SK-N-SH (cell line): Measurements from ENCODE around the gene SMCO2. TPM values are rescaled to one million over a fixed set of nuclear protein-coding genes. Genes with fewer than 3 reads are reported as not detected.

Experiments
- CTCF ChIA-PET: fragments of 300-600, 350-600 bp; formaldehyde crosslinking; extraction: SDS; loops from one replicate; lab custom pipeline; 2021; lab: Yijun Ruan, JAX
- POLR2A ChIA-PET: fragments of 350-600 bp; sonication (Branson Sonifier 250); formaldehyde crosslinking; extraction: SDS; loops from one replicate; lab custom pipeline; 2020; ENCODE audit warnings: antibody characterized with exemption, inconsistent platforms; lab: Yijun Ruan, JAX
- DNase-seq: peaks from one replicate; pipeline ENCODE4 v3.0.0; 2012
- H2AFZ ChIP-seq: fragments of 200-600 bp; sonication (generic); 2 replicates; pipeline ENCODE4 v1.8.1; 2016; ENCODE audit warnings: antibody characterized with exemption, mild to moderate bottlenecking, low read depth
- H3F3A ChIP-seq: fragments of 200-600 bp; sonication (generic); replicated peaks from 2 replicates; pipeline ENCODE3; 2016; ENCODE audit warnings: antibody characterized with exemption, mild to moderate bottlenecking; ENCODE audit not compliant: insufficient read depth
- H3K27ac ChIP-seq, 2 experiments: fragments of 200-500 bp in 1 of 2; fragments of 200-600 bp in 1 of 2; sonication (Bioruptor generic) in 1 of 2; sonication (generic), shearing (Covaris generic) in 1 of 2; 2 replicates each; pipeline versions ENCODE4 v1.5.1 to v1.6.1; 2014 to 2016; ENCODE audit warnings: low read depth in 2 of 2, inconsistent platforms in 1 of 2, low read length in 1 of 2, mild to moderate bottlenecking in 1 of 2, mixed read lengths in 1 of 2
- H3K27me3 ChIP-seq: fragments of 200-600 bp; sonication (generic), shearing (Covaris generic); 2 replicates; pipeline ENCODE4 v1.6.1; 2016; ENCODE audit warnings: mixed run types; ENCODE audit not compliant: insufficient read depth
- H3K36me3 ChIP-seq, 2 experiments: fragments of 200-500 bp in 1 of 2; fragments of 200-600 bp in 1 of 2; sonication (Bioruptor generic) in 1 of 2; sonication (generic) in 1 of 2; replicated peaks in 1 of 2; 2 replicates each; pipeline versions ENCODE3 to v1.5.1; 2014 to 2016; ENCODE audit warnings: low read length in 1 of 2, mild to moderate bottlenecking in 1 of 2; ENCODE audit not compliant: insufficient read depth in 2 of 2, control insufficient read depth in 1 of 2
- H3K4me1 ChIP-seq, 2 experiments: fragments of 200-500 bp in 1 of 2; fragments of 200-600 bp in 1 of 2; sonication (Bioruptor generic) in 1 of 2; sonication (generic), shearing (Covaris generic) in 1 of 2; 2 replicates each; pipeline versions ENCODE4 v1.5.1 to v1.6.1; 2014 to 2016; ENCODE audit warnings: low read depth in 1 of 2, low read length in 1 of 2, mixed run types in 1 of 2; ENCODE audit not compliant: insufficient read depth in 2 of 2, control insufficient read depth in 1 of 2
- H3K4me2 ChIP-seq: fragments of 200-600 bp; sonication (generic), shearing (Covaris generic); 2 replicates; pipeline ENCODE4 v1.6.1; 2017; ENCODE audit warnings: mixed run types
- H3K4me3 ChIP-seq, 2 experiments: fragments of 200-500 bp in 1 of 2; fragments of 200-600 bp in 1 of 2; sonication (Bioruptor generic) in 1 of 2; sonication (generic), shearing (Covaris generic) in 1 of 2; 2 replicates each; pipeline versions ENCODE4 v1.5.1 to v1.8.1; 2014 to 2016; ENCODE audit warnings: low read depth in 2 of 2, inconsistent platforms in 1 of 2, low read length in 1 of 2, mild to moderate bottlenecking in 1 of 2, mixed read lengths in 1 of 2, moderate library complexity in 1 of 2
- H3K79me2 ChIP-seq: fragments of 200-600 bp; sonication (generic); 2 replicates; pipeline ENCODE4 v1.8.1; 2017; ENCODE audit warnings: mild to moderate bottlenecking; ENCODE audit not compliant: insufficient read depth
- H3K9ac ChIP-seq: fragments of 200-600 bp; sonication (generic); 2 replicates; pipeline ENCODE4 v1.6.1; 2017; ENCODE audit warnings: mixed run types
- H3K9me2 ChIP-seq: fragments of 200-600 bp; sonication (generic); 2 replicates; pipeline ENCODE4 v1.6.1; 2017; ENCODE audit warnings: mixed run types
- H3K9me3 ChIP-seq: fragments of 200-600 bp; sonication (generic); 2 replicates; pipeline ENCODE4 v1.6.1; 2017; ENCODE audit warnings: mixed run types, mild to moderate bottlenecking, moderate library complexity
- H4K20me1 ChIP-seq: fragments of 200-600 bp; sonication (generic); 2 replicates; pipeline ENCODE4 v1.6.1; 2017; ENCODE audit warnings: mild to moderate bottlenecking, mixed run types; ENCODE audit not compliant: insufficient read depth
- CHD2 ChIP-seq: fragments of 150-350 bp; IDR thresholded peaks from 2 replicates; pipeline ENCODE4 v1.6.1; 2018; ENCODE audit warnings: low read length; ENCODE audit not compliant: partially characterized antibody
- CTCF ChIP-seq: fragments of 200-600 bp; sonication (generic); IDR thresholded peaks from 2 replicates; pipeline ENCODE4 v1.6.1; 2017; ENCODE audit warnings: antibody characterized with exemption, mild to moderate bottlenecking, moderate library complexity
- ELF1 ChIP-seq: IDR thresholded peaks from 2 replicates; pipeline ENCODE4 v1.4.0; 2012
- EP300 ChIP-seq, 2 experiments: IDR thresholded peaks; 2 replicates each; pipeline versions ENCODE4 v1.4.0 to v1.6.1; 2012; ENCODE audit warnings: borderline replicate concordance in 1 of 2, low read depth in 1 of 2, low read length in 1 of 2
- EZH2phosphoT487 ChIP-seq: fragments of 200-600 bp; sonication (generic); IDR thresholded peaks from 2 replicates; pipeline ENCODE4 v1.6.1; 2017; ENCODE audit warnings: low read depth, mixed run types, mild to moderate bottlenecking, antibody characterized with exemption, moderate library complexity, borderline replicate concordance
- FOSL2 ChIP-seq: IDR thresholded peaks from 2 replicates; pipeline ENCODE4 v1.4.0; 2012; ENCODE audit warnings: low read depth, mild to moderate bottlenecking, moderate library complexity, borderline replicate concordance
- FOXJ3 ChIP-seq: sonication (generic); formaldehyde crosslinking; IDR thresholded peaks from 2 replicates; pipeline ENCODE4 v1.5.1; 2020; ENCODE audit warnings: mild to moderate bottlenecking, missing genetic modification reagents
- GABPA ChIP-seq: IDR thresholded peaks from 2 replicates; pipeline ENCODE4 v1.4.0; 2012; ENCODE audit warnings: low read depth, mild to moderate bottlenecking
- GATA2 ChIP-seq: sonication (generic); formaldehyde crosslinking; IDR thresholded peaks from 2 replicates; pipeline ENCODE4 v1.5.0; 2020; ENCODE audit warnings: mild to moderate bottlenecking, missing genetic modification reagents
- IRF3 ChIP-seq: fragments of 150-350 bp; IDR thresholded peaks from 2 replicates; pipeline ENCODE4 v1.6.1; 2016; ENCODE audit warnings: mild to moderate bottlenecking, low read depth, low read length
- MEF2A ChIP-seq: IDR thresholded peaks from 2 replicates; pipeline ENCODE4 v1.4.0; 2012; ENCODE audit warnings: low read depth, borderline replicate concordance
- NFIC ChIP-seq: IDR thresholded peaks from 2 replicates; pipeline ENCODE4 v1.4.0; 2012; ENCODE audit warnings: borderline replicate concordance
- RAD21 ChIP-seq: IDR thresholded peaks from 2 replicates; pipeline ENCODE4 v1.6.1; 2012; ENCODE audit warnings: mild to moderate bottlenecking, low read length
- RFX5 ChIP-seq: IDR thresholded peaks from 2 replicates; pipeline ENCODE4 v1.6.1; 2012; ENCODE audit warnings: mild to moderate bottlenecking, improper control_type of control experiment, low read length
- RXRA ChIP-seq: IDR thresholded peaks from 2 replicates; pipeline ENCODE4 v1.4.0; 2012; ENCODE audit warnings: low read depth, mild to moderate bottlenecking, borderline replicate concordance
- SMC3 ChIP-seq: IDR thresholded peaks from 2 replicates; pipeline ENCODE4 v1.6.1; 2012; ENCODE audit warnings: low read depth, low read length, improper control_type of control experiment
- TAF1 ChIP-seq: IDR thresholded peaks from 2 replicates; pipeline ENCODE4 v1.6.1; 2012; ENCODE audit warnings: low read depth, mild to moderate bottlenecking, low read length, moderate library complexity, borderline replicate concordance
- TCF12 ChIP-seq: IDR thresholded peaks from 2 replicates; pipeline ENCODE4 v1.4.0; 2012
- TEAD4 ChIP-seq: IDR thresholded peaks from 2 replicates; pipeline ENCODE4 v1.4.0; 2012; ENCODE audit warnings: mild to moderate bottlenecking, borderline replicate concordance; ENCODE audit not compliant: insufficient read depth
- WGBS: methylation state at CpG from one replicate; pipeline ENCODE4 v1.1.6; 2017; ENCODE audit warnings: low lambda C conversion rate; 5-methylcytosine and 5-hydroxymethylcytosine counted together
- polyA plus RNA-seq, 3 experiments: library from polyadenylated mRNA; depleted of rRNA; stranded (reverse); fragments of >200 nt; gene quantifications; 2 replicates each; pipeline ENCODE4 v1.2.3, GENCODE V29; 2012
- TF ChIP-seq, protein P1 (sequence below): IDR thresholded peaks from 2 replicates; pipeline ENCODE4 v1.4.0; 2012; ENCODE audit warnings: low read depth, borderline replicate concordance
- TF ChIP-seq, protein P2 (sequence below): IDR thresholded peaks from 2 replicates; pipeline ENCODE4 v1.4.0; 2012; ENCODE audit warnings: low read depth
- TF ChIP-seq, protein P3 (sequence below): fragments of 150-350 bp; IDR thresholded peaks from 2 replicates; pipeline ENCODE4 v1.6.1; 2017; ENCODE audit warnings: antibody characterized with exemption, low read length, low read depth, borderline replicate concordance
- TF ChIP-seq, protein P4 (sequence below): IDR thresholded peaks from 2 replicates; pipeline ENCODE4; 2012

The SMCO2 gene
- polyA plus RNA-seq, 1 of the 3 experiments (the other 2 are of a cell fraction) = 0.21 TPM

DNA sequence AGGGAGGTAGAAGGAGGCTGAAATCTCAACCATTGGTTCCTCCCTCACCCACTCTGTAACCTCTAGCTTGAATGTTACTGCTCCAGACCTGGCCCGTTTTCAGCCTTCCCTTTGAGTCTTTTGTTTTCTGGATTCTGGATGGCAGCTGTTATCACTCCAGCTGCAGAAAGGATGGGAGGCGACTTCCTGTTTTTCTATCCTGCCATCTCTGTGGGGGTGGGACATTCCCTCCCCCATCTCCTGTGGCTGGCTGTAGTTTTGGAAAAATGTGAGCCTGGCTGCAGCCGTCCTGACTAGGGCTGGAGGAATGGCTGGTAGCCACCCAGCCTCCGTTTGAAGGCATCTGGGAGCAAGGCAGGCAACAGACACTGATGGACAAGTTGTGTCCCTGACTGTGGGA lies 74.5 kb downstream of the SMCO2 start:
- 40% methylated on average over 4 of the region's 4 CpGs for WGBS
- ChIA-PET POLR2A (no interaction called here), CTCF (no interaction called here)
- peak overlapping the region; percentile 61; the same call in 1 of the 2 replicates for H3K4me2 ChIP-seq
- no peaks in the 10 kb centered on the region for H3K9me2 ChIP-seq
- peak; percentile 31 for DNase-seq
- H3K27ac ChIP-seq = peak overlapping the region; percentile 58 to 66; a peak in 2 of 4 replicates
- H3K9me3 ChIP-seq = no peaks in the 10 kb centered on the region
- no peaks in the 10 kb centered on the region for H3K36me3 ChIP-seq
- H3F3A ChIP-seq = peaks cover 14% of the 10 kb centered on the region
- peaks cover 26% of the 10 kb centered on the region for H3K79me2 ChIP-seq
- H3K9ac ChIP-seq = no peak overlapping the region
- TF ChIP-seq TCF12 (peak; percentile 72), CTCF (no peak), GABPA (0 out of 2 replicates have a peak, but pooled peaks have one; percentile 11), IRF3 (no peak), FOSL2 (no peak; the same call in 1 of the 2 replicates), EP300 (IDR thresholded peaks at IDR 0.05; ENCODE audit: borderline replicate concordance in 1 of 2, low read depth in 1 of 2, low read length in 1 of 2) (peak; percentile 38 to 63; a peak in 3 of 4 replicates), ELF1 (no peak; the same call in 1 of the 2 replicates), RAD21 (no peak), RXRA (no peak), FOXJ3 (CRISPR knock-in tag) (no peak), GATA2 (CRISPR knock-in tag) (peak; percentile 30; the same call in 1 of the 2 replicates), SMC3 (no peak), RFX5 (no peak), MEF2A (no peak), TEAD4 (0 out of 2 replicates have a peak, but pooled peaks have one; percentile 41), CHD2 (peak; percentile 65), EZH2phosphoT487 (no peak), TAF1 (no peak), NFIC (peak; percentile 36; the same call in 1 of the 2 replicates)
- TF ChIP-seq, protein P1, sequence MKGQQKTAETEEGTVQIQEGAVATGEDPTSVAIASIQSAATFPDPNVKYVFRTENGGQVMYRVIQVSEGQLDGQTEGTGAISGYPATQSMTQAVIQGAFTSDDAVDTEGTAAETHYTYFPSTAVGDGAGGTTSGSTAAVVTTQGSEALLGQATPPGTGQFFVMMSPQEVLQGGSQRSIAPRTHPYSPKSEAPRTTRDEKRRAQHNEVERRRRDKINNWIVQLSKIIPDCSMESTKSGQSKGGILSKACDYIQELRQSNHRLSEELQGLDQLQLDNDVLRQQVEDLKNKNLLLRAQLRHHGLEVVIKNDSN = no peak
- TF ChIP-seq, protein P2, sequence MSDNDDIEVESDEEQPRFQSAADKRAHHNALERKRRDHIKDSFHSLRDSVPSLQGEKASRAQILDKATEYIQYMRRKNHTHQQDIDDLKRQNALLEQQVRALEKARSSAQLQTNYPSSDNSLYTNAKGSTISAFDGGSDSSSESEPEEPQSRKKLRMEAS = peak; percentile 29; the same call in 1 of the 2 replicates
- TF ChIP-seq, protein P3, sequence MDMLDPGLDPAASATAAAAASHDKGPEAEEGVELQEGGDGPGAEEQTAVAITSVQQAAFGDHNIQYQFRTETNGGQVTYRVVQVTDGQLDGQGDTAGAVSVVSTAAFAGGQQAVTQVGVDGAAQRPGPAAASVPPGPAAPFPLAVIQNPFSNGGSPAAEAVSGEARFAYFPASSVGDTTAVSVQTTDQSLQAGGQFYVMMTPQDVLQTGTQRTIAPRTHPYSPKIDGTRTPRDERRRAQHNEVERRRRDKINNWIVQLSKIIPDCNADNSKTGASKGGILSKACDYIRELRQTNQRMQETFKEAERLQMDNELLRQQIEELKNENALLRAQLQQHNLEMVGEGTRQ = no peak
- TF ChIP-seq, protein P4, sequence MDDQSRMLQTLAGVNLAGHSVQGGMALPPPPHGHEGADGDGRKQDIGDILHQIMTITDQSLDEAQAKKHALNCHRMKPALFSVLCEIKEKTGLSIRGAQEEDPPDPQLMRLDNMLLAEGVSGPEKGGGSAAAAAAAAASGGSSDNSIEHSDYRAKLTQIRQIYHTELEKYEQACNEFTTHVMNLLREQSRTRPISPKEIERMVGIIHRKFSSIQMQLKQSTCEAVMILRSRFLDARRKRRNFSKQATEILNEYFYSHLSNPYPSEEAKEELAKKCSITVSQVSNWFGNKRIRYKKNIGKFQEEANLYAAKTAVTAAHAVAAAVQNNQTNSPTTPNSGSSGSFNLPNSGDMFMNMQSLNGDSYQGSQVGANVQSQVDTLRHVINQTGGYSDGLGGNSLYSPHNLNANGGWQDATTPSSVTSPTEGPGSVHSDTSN = peak; percentile 46; the same call in 1 of the 2 replicates
- H4K20me1 ChIP-seq = peaks cover 1% of the 10 kb centered on the region; the same call in 1 of the 2 replicates
- H3K4me1 ChIP-seq = peaks cover 17 to 48% of the 10 kb centered on the region in 2 experiments; a peak in 3 of 4 replicates
- no peaks in the 10 kb centered on the region for H3K27me3 ChIP-seq
- H2AFZ ChIP-seq = peak overlapping the region; percentile 67; the same call in 1 of the 2 replicates
- H3K4me3 ChIP-seq = no peak overlapping the region
